Type B pancreatic cell (in vitro differentiated cells): ENCODE measurements around the gene PRKCQ. TPM values are rescaled to one million over a fixed set of nuclear protein-coding genes. Genes with fewer than 3 reads are reported as not detected.
"Not testable (repeated sequence)": the region's sequence is repeated elsewhere in the genome, so short reads cannot be mapped to it uniquely, and the experiment has no call there.

Experiments
- DNase-seq: peaks from one replicate; pipeline ENCODE4 v3.0.0; 2021; ENCODE audit warnings: mixed read lengths; ENCODE audit not compliant: unreplicated experiment; ENCODE audit errors: extremely low spot score
- H3K27ac Mint-ChIP-seq: 2 replicates; pipeline ENCODE4 v1.8.0; 2021; ENCODE audit warnings: mild to moderate bottlenecking, mixed read lengths
- H3K27me3 Mint-ChIP-seq: 2 replicates; pipeline ENCODE4 v1.8.0; 2021; ENCODE audit warnings: mixed read lengths
- H3K36me3 Mint-ChIP-seq: 2 replicates; pipeline ENCODE4 v1.8.0; 2021; ENCODE audit warnings: mixed read lengths
- H3K4me1 Mint-ChIP-seq: one replicate; pipeline ENCODE4 v1.8.0; 2021; ENCODE audit warnings: mixed read lengths; ENCODE audit not compliant: unreplicated experiment
- H3K4me3 Mint-ChIP-seq: 2 replicates; pipeline ENCODE4 v1.8.0; 2021; ENCODE audit warnings: mild to moderate bottlenecking, mixed read lengths
- H3K9me3 Mint-ChIP-seq: 2 replicates; pipeline ENCODE4 v1.8.0; 2021; ENCODE audit warnings: mixed read lengths
- CTCF ChIP-seq: fragments of 200-600 bp; sonication (generic); conservative IDR thresholded peaks from 2 replicates; pipeline ENCODE4 v1.5.0; 2021; ENCODE audit warnings: antibody characterized with exemption, mild to moderate bottlenecking
- total RNA-seq: library from RNA; stranded (reverse); gene quantifications from 2 replicates; pipeline ENCODE4 v1.2.1, GENCODE V29; 2021; ENCODE audit warnings: low replicate concordance

Gene PRKCQ
- total RNA-seq, 1 donor from 2014 or later, result 2.0 TPM

GRCh38 chr10:6384847-6385246 is 195.2 kb downstream of the PRKCQ start:
- no peak for DNase-seq
- H3K27ac Mint-ChIP-seq, result no peak overlapping the region
- H3K27me3 Mint-ChIP-seq, result peaks cover 8% of the 10 kb centered on the region
- H3K4me3 Mint-ChIP-seq, result no peak overlapping the region
- peaks cover 4% of the 10 kb centered on the region for H3K36me3 Mint-ChIP-seq
- no peak for TF ChIP-seq CTCF
- peaks cover 13% of the 10 kb centered on the region for H3K9me3 Mint-ChIP-seq
- no peaks in the 10 kb centered on the region for H3K4me1 Mint-ChIP-seq

- H3K27me3 Mint-ChIP-seq, result peaks cover 4% of the 10 kb centered on the region
- no peak for DNase-seq
- peaks cover 4% of the 10 kb centered on the region for H3K36me3 Mint-ChIP-seq
- no peak for TF ChIP-seq CTCF
- no peaks in the 10 kb centered on the region for H3K4me1 Mint-ChIP-seq
- H3K27ac Mint-ChIP-seq, result no peak overlapping the region
- peaks cover 21% of the 10 kb centered on the region for H3K9me3 Mint-ChIP-seq
- H3K4me3 Mint-ChIP-seq, result no peak overlapping the region
Observed at GRCh38 chr10:6384031-6384430, 196.0 kb downstream of the PRKCQ start.

GRCh38 chr10:6383096-6383812 is 196.8 kb downstream of the PRKCQ start:
- no peak for TF ChIP-seq CTCF
- H3K4me3 Mint-ChIP-seq, result no peak overlapping the region
- H3K27me3 Mint-ChIP-seq, result peaks cover 4% of the 10 kb centered on the region
- no peaks in the 10 kb centered on the region for H3K4me1 Mint-ChIP-seq
- H3K27ac Mint-ChIP-seq, result no peak overlapping the region
- DNase-seq, result no peak
- H3K36me3 Mint-ChIP-seq, result peaks cover 4% of the 10 kb centered on the region
- H3K9me3 Mint-ChIP-seq, result peaks cover 21% of the 10 kb centered on the region

- no peak overlapping the region for H3K4me3 Mint-ChIP-seq
- H3K9me3 Mint-ChIP-seq, result peaks cover 20% of the 10 kb centered on the region
- peaks cover 3% of the 10 kb centered on the region for H3K36me3 Mint-ChIP-seq
- H3K27ac Mint-ChIP-seq, result no peak overlapping the region
- peaks cover 6% of the 10 kb centered on the region for H3K27me3 Mint-ChIP-seq
- no peaks in the 10 kb centered on the region for H3K4me1 Mint-ChIP-seq
- TF ChIP-seq CTCF, result no peak
- DNase-seq, result no peak
Observed at GRCh38 chr10:6382081-6382480, 198.0 kb downstream of the PRKCQ start.

GRCh38 chr10:6380478-6380877 is 199.6 kb downstream of the PRKCQ start:
- H3K4me1 Mint-ChIP-seq, H3K27me3 Mint-ChIP-seq, H3K27ac Mint-ChIP-seq, H3K36me3 Mint-ChIP-seq, H3K4me3 Mint-ChIP-seq, DNase-seq: not testable (repeated sequence)
- H3K9me3 Mint-ChIP-seq, result peaks cover 20% of the 10 kb centered on the region

GRCh38 chr10:6379015-6379776 is 200.9 kb downstream of the PRKCQ start:
- peaks cover 20% of the 10 kb centered on the region for H3K9me3 Mint-ChIP-seq
- no peaks in the 10 kb centered on the region for H3K4me1 Mint-ChIP-seq
- H3K36me3 Mint-ChIP-seq, result no peaks in the 10 kb centered on the region
- H3K4me3 Mint-ChIP-seq, result no peak overlapping the region
- no peak for TF ChIP-seq CTCF
- H3K27ac Mint-ChIP-seq, result no peak overlapping the region
- peaks cover 6% of the 10 kb centered on the region for H3K27me3 Mint-ChIP-seq
- DNase-seq, result no peak
